K562 (cell line): Measurements from ENCODE around the gene SPTBN5. TPM values are rescaled to one million over a fixed set of nuclear protein-coding genes. Genes with fewer than 3 reads are reported as not detected.

Experiments used
- ATAC-seq: fragments of 200-7000 bp; cut with Tn5 transposase; 3 replicates; pipeline ENCODE4 v1.9.1; 2020; ENCODE audit warnings: moderate library complexity
- BruUV-seq: library from RNA; stranded (reverse); fragments of 400-500 nt; replicated peaks from 2 replicates; lab custom pipeline; 2021; lab: Mats Ljungman, UMichigan
- CTCF ChIA-PET: fragments of 300-600 bp; formaldehyde crosslinking; extraction: SDS; loops from one replicate; lab custom pipeline; 2021; ENCODE audit warnings: low intra/inter-chr PET ratio; lab: Yijun Ruan, JAX
- POLR2A ChIA-PET: fragments of 300-600, 350-650 bp; sonication (Branson Sonifier 250); formaldehyde crosslinking; extraction: SDS; loops from one replicate; lab custom pipeline; 2021; ENCODE audit warnings: antibody characterized with exemption, inconsistent platforms; lab: Yijun Ruan, JAX
- DNase-seq, 4 experiments: peaks; one replicate each; pipeline versions ENCODE4 v3.0.0 to v3.0.0-alpha.2; 2011 to 2018; ENCODE audit warnings: low spot score in 3 of 4, mixed read lengths in 3 of 4; ENCODE audit errors: extremely low read depth in 1 of 4
- FAIRE-seq: peaks from 2 replicates; lab custom pipeline; 2011; peaks lifted over from hg19 to GRCh38; lab: Jason Lieb, UNC
- H2AFZ ChIP-seq: 2 replicates; pipeline ENCODE4 v1.6.0; 2011; ENCODE audit warnings: low read depth, low read length, control low read depth, inconsistent platforms
- H3K27ac ChIP-seq: fragments of 200-600 bp; 3 replicates; pipeline ENCODE4 v1.8.0; 2011; ENCODE audit warnings: low read depth, mild to moderate bottlenecking, control low read depth, inconsistent platforms, low read length, moderate library complexity, mixed read lengths; ENCODE audit errors: extremely low read depth
- H3K27me3 ChIP-seq, 2 experiments: fragments of 300-600 bp in 1 of 2; 2 replicates in 1 of 2; 3 replicates in 1 of 2; pipeline versions ENCODE4 v1.6.0 to v1.8.0; 2011; ENCODE audit warnings: inconsistent platforms in 2 of 2, low read length in 2 of 2, mild to moderate bottlenecking in 1 of 2, mixed read lengths in 1 of 2, moderate library complexity in 1 of 2; ENCODE audit not compliant: control insufficient read depth in 2 of 2, insufficient read depth in 2 of 2
- H3K36me3 ChIP-seq: fragments of 300-600 bp; 3 replicates; pipeline ENCODE4 v1.8.0; 2011; ENCODE audit warnings: mild to moderate bottlenecking, low read length, inconsistent platforms; ENCODE audit not compliant: control insufficient read depth, insufficient read depth
- H3K4me1 ChIP-seq, 2 experiments: fragments of 200-600 bp in 1 of 2; replicated peaks in 1 of 2; 2 replicates in 1 of 2; 3 replicates in 1 of 2; pipeline versions ENCODE4 v1.5.1 to v1.8.0; 2011; ENCODE audit warnings: inconsistent platforms in 2 of 2, low read length in 2 of 2, mild to moderate bottlenecking in 1 of 2, mixed read lengths in 1 of 2, moderate library complexity in 1 of 2; ENCODE audit not compliant: control insufficient read depth in 2 of 2, insufficient read depth in 2 of 2
- H3K4me2 ChIP-seq: 2 replicates; pipeline ENCODE4 v1.6.1; 2011; ENCODE audit warnings: low read length, control low read depth, inconsistent platforms, mixed read lengths; ENCODE audit not compliant: insufficient read depth
- H3K4me3 ChIP-seq: fragments of 200-600 bp; sonication (generic), shearing (Covaris generic); 2 replicates; pipeline ENCODE4 v1.5.1; 2016; ENCODE audit warnings: control low read depth, inconsistent platforms
- H3K79me2 ChIP-seq: fragments of 200-600 bp; 3 replicates; pipeline ENCODE4 v1.8.0; 2011; ENCODE audit warnings: low read length, inconsistent platforms; ENCODE audit not compliant: control insufficient read depth, insufficient read depth
- H3K9ac ChIP-seq, 2 experiments: 2 replicates each; pipeline versions ENCODE4 v1.6.0 to v1.6.1; 2011; ENCODE audit warnings: low read depth in 2 of 2, low read length in 2 of 2, control low read depth in 1 of 2, inconsistent platforms in 1 of 2, mild to moderate bottlenecking in 1 of 2, mixed read lengths in 1 of 2; ENCODE audit not compliant: insufficient read depth in 1 of 2
- H3K9me1 ChIP-seq: one replicate; pipeline ENCODE4 v1.6.0; 2011; ENCODE audit warnings: inconsistent platforms, mild to moderate bottlenecking, low read length, moderate library complexity; ENCODE audit not compliant: control insufficient read depth, insufficient read depth
- H3K9me3 ChIP-seq: replicated peaks from 2 replicates; pipeline ENCODE4 v1.5.1; 2011; ENCODE audit warnings: low read depth, low read length, inconsistent platforms; ENCODE audit not compliant: control insufficient read depth, insufficient read depth
- H4K20me1 ChIP-seq: replicated peaks from 2 replicates; pipeline ENCODE4 v1.6.1; 2011; ENCODE audit warnings: low read length, inconsistent platforms, mixed read lengths; ENCODE audit not compliant: control insufficient read depth, insufficient read depth
- USF2 ChIP-seq: sonication (generic); formaldehyde crosslinking; IDR thresholded peaks from 2 replicates; pipeline ENCODE4 v1.5.0; 2020; ENCODE audit warnings: missing genetic modification reagents
- ZNF280B ChIP-seq: fragments of 250-450 bp; sonication (Bioruptor Pico); IDR thresholded peaks from 2 replicates; pipeline ENCODE4 v1.5.1; 2021; ENCODE audit warnings: mild to moderate bottlenecking
- WGBS: fragments of 100-300 bp; shearing (Covaris generic); methylation state at CpG from one replicate; pipeline ENCODE4 v1.1.6; 2016; ENCODE audit warnings: low coverage, mixed read lengths; ENCODE audit not compliant: insufficient coverage; ENCODE audit errors: missing lambda C conversion rate; 5-methylcytosine and 5-hydroxymethylcytosine counted together
- in situ Hi-C: fragments of 300-500 bp; cut with MboI; formaldehyde crosslinking; loops from 4 replicates; pipeline ENCODE4 v1.15.0; 2018; ENCODE audit warnings: inconsistent platforms, mixed read lengths
- intact Hi-C: fragments of 100-400 bp; cut with micrococcal nuclease; formaldehyde crosslinking; loops from 2 replicates; pipeline ENCODE4 v1.14.2; 2022
- polyA plus RNA-seq, 8 experiments: library from polyadenylated mRNA; depleted of rRNA in 4 of 8; stranded (reverse) in 5 of 8; unstranded in 3 of 8; fragments of >200 nt; fragmentation: Nextera tagmentation in 2 of 8; fragmentation: Illumina TruSeq in 1 of 8; extraction: Ambion mirVana in 2 of 8; extraction: Trizol in 1 of 8; gene quantifications; 2 replicates each; pipeline versions ENCODE4 v1.2.1 to v1.2.3, GENCODE V29; 2011 to 2014; ENCODE audit warnings: inconsistent platforms in 1 of 8, missing spikeins in 1 of 8
- total RNA-seq, 7 experiments: library from RNA; depleted of rRNA in 6 of 7; stranded (reverse); fragments of >200 nt in 6 of 7; fragmentation: Illumina TruSeq in 2 of 7; extraction: Trizol in 2 of 7; gene quantifications; 2 replicates each; pipeline versions ENCODE4 v1.2.1 to v1.2.3, GENCODE V29; 2011 to 2021; ENCODE audit warnings: low replicate concordance in 1 of 7

Gene SPTBN5
- total and polyA plus RNA-seq, 9 of the 15 experiments (the other 6 are each of a cell fraction or from before 2014, with no cell fraction given): 0.02 TPM; not detected in 8

- no peak for DNase-seq
- in situ Hi-C loops (no loop called here), intact Hi-C loops (no loop called here)
- BruUV-seq: no TSS peak
- no peaks in the 10 kb centered on the region for H3K9me3 ChIP-seq
- H3K27ac ChIP-seq: no peak overlapping the region
- ChIA-PET POLR2A (interaction anchor here (0.7 kb wide), 1 partner anchor 9 kb away, joined by 3 read pairs; no protein-coding TSS in a partner anchor), CTCF (no interaction called here)
- H3K4me3 ChIP-seq: no peak overlapping the region
- H3K9ac ChIP-seq: peak overlapping the region in 1 of 2 experiments; percentile 17; a peak in 1 of 4 replicates
- 7% methylated on average over 10 of the region's 10 CpGs for WGBS
- FAIRE-seq: no peak
- no peak overlapping the region for H3K4me2 ChIP-seq
- H3K36me3 ChIP-seq: no peaks in the 10 kb centered on the region
- no peak for TF ChIP-seq ZNF280B
- TF ChIP-seq USF2 (CRISPR knock-in tag): 0 out of 2 replicates have a peak, but pooled peaks have one; percentile 15
- H3K9me1 ChIP-seq: no peaks in the 10 kb centered on the region
- ATAC-seq: no peak
- H3K27me3 ChIP-seq: peaks cover 34 to 84% of the 10 kb centered on the region in 2 experiments; a peak in 4 of 5 replicates
- H2AFZ ChIP-seq: no peak overlapping the region
- H3K79me2 ChIP-seq: no peaks in the 10 kb centered on the region
- H3K4me1 ChIP-seq: peaks cover 2 to 39% of the 10 kb centered on the region in 2 experiments; a peak in 3 of 5 replicates
- peaks cover 16% of the 10 kb centered on the region; the same call in 1 of the 2 replicates for H4K20me1 ChIP-seq
Measured at GRCh38 chr15:41879321-41879845, 14.5 kb downstream of the SPTBN5 start.
